ENCODE measurements around the gene ADGRL1.
A peak's percentile ranks its signal among the peaks of the same experiment; 100 is the strongest.

The ADGRL1 gene

DNA sequence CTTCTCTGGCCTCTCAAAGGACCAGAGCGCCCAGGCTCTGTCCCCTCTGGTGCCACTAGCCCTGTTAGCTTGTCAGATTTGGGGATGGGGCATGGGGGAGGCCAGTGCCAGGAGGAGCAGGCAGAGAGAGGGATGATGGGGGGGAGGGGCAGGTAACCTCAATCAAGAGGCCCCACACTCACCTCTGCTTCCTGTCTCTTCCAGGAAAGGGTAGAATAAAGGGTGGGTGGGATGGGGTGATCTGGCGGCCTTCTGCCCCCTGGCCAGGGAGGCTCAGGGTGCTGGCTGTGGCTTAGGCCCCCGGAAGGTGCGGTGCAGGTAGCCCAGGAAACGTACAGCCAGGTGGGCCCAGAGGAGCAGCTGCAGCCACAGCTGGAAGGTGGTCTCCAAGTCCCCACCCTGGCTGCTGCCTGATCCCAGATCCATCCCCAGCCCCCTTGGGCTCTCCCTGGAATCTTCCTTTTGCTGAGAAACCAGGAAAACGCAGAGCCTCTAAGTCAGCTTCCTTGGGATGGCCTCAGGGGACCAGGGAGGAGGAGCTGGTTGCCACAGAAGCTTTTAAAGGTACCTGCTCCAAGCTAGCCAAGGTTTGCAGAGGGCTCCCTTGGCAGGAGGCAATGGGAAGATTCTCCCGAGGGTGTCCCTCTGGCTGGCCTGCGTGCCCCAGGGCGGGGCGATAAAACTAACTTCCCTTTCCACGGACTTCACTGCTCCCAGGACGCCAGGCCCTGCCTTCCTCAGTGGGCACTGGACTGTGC, 93.7 kb downstream of the ADGRL1 start:
- DNase-seq = peak; percentile 41 to 78 (median 66)

- DNase-seq = no peak
Observed at GRCh38 chr19:14111486-14111885, 94.5 kb downstream of the ADGRL1 start.

GRCh38 chr19:14110650-14111049, 95.3 kb downstream of the ADGRL1 start:
- no peak for DNase-seq

DNA sequence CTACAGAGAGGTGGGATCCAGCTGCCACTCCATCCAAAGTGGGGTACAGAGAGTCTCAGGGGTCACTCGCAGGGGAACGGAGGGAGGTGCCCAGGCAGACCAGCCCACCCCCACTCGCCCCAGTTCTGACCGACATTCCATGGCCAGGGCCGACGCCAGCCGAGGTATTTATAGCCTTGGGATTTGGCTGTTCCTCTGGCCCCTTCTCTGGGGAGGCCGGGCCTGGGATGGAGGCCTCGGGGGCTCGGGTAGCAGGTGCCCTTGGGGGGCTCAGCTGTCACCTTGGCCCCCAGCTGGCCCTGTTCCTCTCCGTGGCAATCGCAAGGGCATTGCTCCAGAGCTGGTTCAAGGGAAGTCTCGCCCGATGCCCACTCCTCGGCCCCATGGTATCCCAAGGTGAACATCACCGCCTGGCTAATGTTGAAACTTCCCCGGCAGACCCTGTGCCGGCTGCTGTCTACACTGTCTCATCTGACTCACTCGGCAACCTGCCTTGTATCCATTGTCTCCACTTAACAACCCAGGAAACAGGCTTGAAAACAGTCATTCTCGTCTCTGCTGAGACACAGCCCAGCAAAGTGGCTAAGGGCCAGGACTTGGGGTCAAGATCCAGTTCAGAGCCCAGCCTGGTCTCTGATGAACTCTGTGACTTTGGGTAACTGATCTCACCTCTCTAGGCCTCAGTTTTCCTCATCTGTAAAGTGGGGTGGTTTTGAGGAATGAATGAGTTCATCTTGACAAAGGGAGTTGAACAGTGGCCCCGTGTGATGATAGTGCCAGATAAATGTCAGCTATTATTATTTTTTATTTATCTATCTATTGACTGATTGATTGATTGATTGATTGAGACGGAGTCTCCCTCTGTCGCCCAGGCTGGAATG, 98.1 kb downstream of the ADGRL1 start:
- DNase-seq = no peak

GRCh38 chr19:14106840-14107239, 99.1 kb downstream of the ADGRL1 start:
- DNase-seq = no peak

GRCh38 chr19:14105680-14106079, 100.3 kb downstream of the ADGRL1 start:
- no peak for DNase-seq

- DNase-seq = no peak
Observed at GRCh38 chr19:14103310-14103709, 102.7 kb downstream of the ADGRL1 start.

DNA sequence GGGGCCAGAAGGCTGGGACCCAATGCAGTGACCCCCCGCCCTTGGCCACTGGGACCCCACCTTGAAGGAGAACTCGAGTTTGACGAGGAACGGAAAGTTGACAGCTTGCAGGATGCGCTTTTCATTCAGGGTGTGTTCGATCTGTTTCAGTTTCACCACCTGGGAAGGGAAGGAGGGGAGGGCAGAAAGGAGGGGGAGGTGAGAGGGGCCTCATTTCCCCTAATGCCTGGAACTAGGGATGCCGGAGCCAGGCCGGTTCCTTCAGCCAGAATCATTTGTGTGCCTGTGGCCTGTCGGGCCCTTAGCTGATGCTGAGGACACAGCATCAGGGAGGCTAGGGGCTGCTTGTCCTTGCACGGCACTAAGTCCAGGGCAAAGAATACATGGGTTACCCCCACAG, 103.2 kb downstream of the ADGRL1 start:
- DNase-seq = no peak

GRCh38 chr19:14102102-14102696, 103.8 kb downstream of the ADGRL1 start:
- DNase-seq = no peak

DNA sequence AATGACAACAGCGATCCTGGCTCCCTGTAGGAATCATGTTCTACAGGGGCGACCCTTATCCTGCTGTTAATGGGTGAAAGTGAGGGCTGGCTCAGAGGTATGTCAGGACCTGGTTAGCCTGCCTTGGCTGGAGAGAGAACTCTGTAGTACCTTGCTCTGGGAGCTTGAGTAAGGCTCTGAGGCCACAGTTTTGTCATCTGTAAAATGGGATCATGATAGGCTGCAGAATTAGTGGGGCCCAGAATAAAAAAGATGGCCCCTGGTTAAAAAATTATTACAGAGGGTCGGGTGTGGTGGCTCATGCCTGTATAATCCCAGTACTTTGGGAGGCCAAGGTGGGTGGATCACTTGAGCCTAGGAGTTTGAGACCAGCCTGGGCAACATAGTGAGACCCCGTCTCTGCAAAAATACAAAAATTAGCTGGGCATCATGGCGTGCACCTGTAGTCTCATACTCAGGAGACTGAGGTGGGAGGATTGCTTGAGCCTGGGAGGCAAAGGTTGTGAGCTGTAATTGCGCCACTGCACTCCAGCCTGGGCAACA, 104.9 kb downstream of the ADGRL1 start:
- no peak for DNase-seq
